Heart left ventricle (tissue), 16 donors: ENCODE results near the gene PKP3. TPM values are rescaled to one million over a fixed set of nuclear protein-coding genes. Genes with fewer than 3 reads are reported as not detected.

Source experiments
- ATAC-seq, 4 donors: fragments of 200-7000 bp; cut with Tn5 transposase; one replicate each; pipeline ENCODE4 v1.9.1; 2020 to 2022; ENCODE audit warnings: moderate library complexity in 4 of 4, mild to moderate bottlenecking in 3 of 4, moderate number of reproducible peaks in 1 of 4
- DNase-seq, 5 donors: peaks; one replicate each; pipeline ENCODE4 v3.0.0-alpha.2; 2020
- H3K27ac ChIP-seq, 12 donors: fragments of 200-600 bp; sonication (generic) in 4 of 12; one replicate each; pipeline versions ENCODE4 v1.5.0 to v1.8.0; 2016 to 2022; ENCODE audit warnings: mild to moderate bottlenecking in 2 of 12
- H3K27me3 ChIP-seq, 9 donors: fragments of 200-600 bp; sonication (generic) in 2 of 9; one replicate each; pipeline versions ENCODE4 v1.5.1 to v1.8.0; 2016 to 2022; ENCODE audit warnings: mild to moderate bottlenecking in 3 of 9
- H3K36me3 ChIP-seq, 9 donors: fragments of 200-600 bp; sonication (generic) in 2 of 9; one replicate each; pipeline versions ENCODE4 v1.5.0 to v1.8.0; 2018 to 2022; ENCODE audit warnings: mild to moderate bottlenecking in 2 of 9
- H3K4me1 ChIP-seq, 12 donors: fragments of 200-600 bp; sonication (generic) in 4 of 12; one replicate each; pipeline versions ENCODE4 v1.5.0 to v1.8.0; 2016 to 2022; ENCODE audit warnings: mild to moderate bottlenecking in 3 of 12
- H3K4me3 ChIP-seq, 12 donors: fragments of 200-600 bp; sonication (generic) in 4 of 12; one replicate each; pipeline versions ENCODE4 v1.5.0 to v1.8.0; 2017 to 2022; ENCODE audit warnings: mild to moderate bottlenecking in 9 of 12, moderate library complexity in 4 of 12
- H3K9me3 ChIP-seq, 12 donors: fragments of 200-600 bp; sonication (generic) in 4 of 12; one replicate each; pipeline versions ENCODE4 v1.5.0 to v1.8.0; 2016 to 2022; ENCODE audit warnings: mild to moderate bottlenecking in 1 of 12
- CTCF ChIP-seq, 12 donors: fragments of 200-600 bp; sonication (generic) in 4 of 12; IDR thresholded peaks; one replicate each; pipeline versions ENCODE4 v1.5.0 to v1.8.0; 2018 to 2022; ENCODE audit warnings: antibody characterized with exemption in 12 of 12, mild to moderate bottlenecking in 5 of 12
- POLR2A ChIP-seq, 2 donors: fragments of 450-650 bp; IDR thresholded peaks; one replicate each; pipeline ENCODE4 v1.6.1; 2017; ENCODE audit warnings: antibody characterized with exemption in 2 of 2, mild to moderate bottlenecking in 2 of 2, moderate library complexity in 2 of 2
- WGBS, 4 donors: extraction: QIAGEN DNeasy Blood & Tissue Kit in 2 of 4; methylation state at CpG; one replicate each; pipeline versions ENCODE4 v1.1.5 to v1.1.7; 2013 to 2018; 5-methylcytosine and 5-hydroxymethylcytosine counted together
- intact Hi-C, 10 donors: fragments of 100-400 bp; cut with DNase I; formaldehyde crosslinking; loops; one replicate each; pipeline versions ENCODE4 v1.11.1 to v1.14.2; 2022
- polyA plus RNA-seq, 2 donors: library from polyadenylated mRNA; stranded (reverse); fragments of 200-250 nt; gene quantifications; one replicate each; pipeline ENCODE4 v1.2.3, GENCODE V29; 2013
- total RNA-seq, 9 donors: library from RNA; depleted of rRNA in 2 of 9; stranded (reverse); fragments of >200 nt in 2 of 9; fragmentation: NEBNext Ultra II Directional in 3 of 9; extraction: Animal tissue kit (Norgen Biotek cat#: 25700) in 3 of 9; gene quantifications; one replicate each; pipeline versions ENCODE4 v1.1.0 to v1.2.4, GENCODE V29; 2016 to 2023
- donor health status: ischemic (EF 13 %, LVEDD 7.1; RV severe dilation, severe dysfunction).
- donor health status: healthy with polysubstance abuse.
- donor health status: DM: no; HTN: yes; CAD: no.
- donor health status: DM: no; HTN: no; CAD: no.
- donor health status: ischemic (EF 25% LVEDD 6.9; RV normal size, moderate dysfunction).
- donor health status: ischemic (EF 25% LVEDD 5.7; RV mildly dilated, moderate dysfunction).
- donor health status: healthy.
- donor health status: DM: yes; HTN: yes; CAD: no.
- donor health status: ischemic (EF 35%, LVEDD 5.7; RV mildly dilated, moderate dysfunction).
- donor health status: nonischemic (EF 11% LVEDD 7.7; RV severe dilation, severe dysfunction).
- donor health status: DM: yes; HTN: yes; CAD: no.
- donor health status: PGD.
- donor health status: ischemic (EF 29% LVEDD 5.4; RV normal size, mild dysfunction).
- donor health status: nonischemic (EF 23%, LVEDD 6.1; RV moderate dilation, normal function).

Gene PKP3
- total and polyA plus RNA-seq, 11 donors: 0.15 to 2.0 (median 0.61) TPM

DNA sequence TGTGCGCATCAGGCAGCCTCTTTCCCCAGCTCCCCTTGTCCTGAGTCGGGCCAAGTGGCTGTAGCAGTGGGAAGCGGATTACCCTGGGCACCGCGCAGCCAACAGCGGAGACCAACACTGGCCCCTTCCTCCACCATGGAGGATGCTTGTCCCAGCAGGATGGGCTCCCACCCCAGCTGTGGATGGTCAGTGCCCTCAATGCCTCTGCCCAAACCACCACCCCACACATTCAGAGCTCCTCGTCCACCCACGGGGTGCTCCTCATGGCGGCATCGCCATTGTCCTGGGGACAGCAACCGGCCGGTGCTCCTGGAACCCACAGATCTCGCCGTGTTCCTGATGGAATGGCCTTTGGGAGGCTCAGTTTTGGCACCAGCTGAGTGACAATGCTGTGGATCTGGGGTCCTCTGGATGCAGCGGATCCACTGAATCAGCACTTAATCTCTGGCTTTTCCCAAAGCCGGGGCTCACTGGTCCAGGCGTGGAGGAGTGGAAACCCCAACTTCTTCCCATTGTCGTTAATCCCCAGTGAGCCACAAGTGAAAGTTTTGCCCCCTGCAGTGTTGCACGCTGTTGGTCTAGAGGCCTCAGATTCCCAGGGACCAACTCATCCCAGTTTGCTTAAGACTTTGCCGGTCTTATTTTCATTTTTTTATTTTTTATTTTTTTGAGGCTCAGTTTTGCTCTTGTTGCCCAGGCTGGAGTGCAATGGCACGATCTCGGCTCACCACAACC lies 28.9 kb upstream of the PKP3 start:
- WGBS, 4 donors: 83 to 89% (median 88%) methylated on average over 22 of the region's 22 CpGs
- ATAC-seq (no peak), DNase-seq (no peak)
- Histone ChIP-seq H3K36me3 (no peaks in the 10 kb centered on the region), H3K4me3 (no peak overlapping the region), H3K27me3 (peaks cover 11 to 64% (median 44%) of the 10 kb centered on the region in 9 donors), H3K9me3 (peaks cover 0 to 18% (median 0%) of the 10 kb centered on the region in 12 donors), H3K4me1 (peaks cover 0 to 12% (median 6%) of the 10 kb centered on the region in 12 donors), H3K27ac (no peak overlapping the region)
- intact Hi-C loops: loop anchor here in 7 of 10 donors (5.0 to 10.0 kb wide), 6 partner anchors 70 to 168 kb away; partner anchors contain the start of genes BET1L (in 1 of the 7) and RIC8A (in 1 of the 7)
- TF ChIP-seq POLR2A (IDR thresholded peaks at IDR 0.05) (no peak), CTCF (IDR thresholded peaks at IDR 0.05) (no peak)

- TF ChIP-seq CTCF (IDR thresholded peaks at IDR 0.05): no peak
- TF ChIP-seq POLR2A (IDR thresholded peaks at IDR 0.05): no peak
- H3K36me3 ChIP-seq: no peaks in the 10 kb centered on the region
- H3K4me1 ChIP-seq: peaks cover 0 to 12% (median 6%) of the 10 kb centered on the region in 12 donors
- no peak overlapping the region for H3K4me3 ChIP-seq
- DNase-seq (no peak), ATAC-seq (no peak)
- H3K9me3 ChIP-seq: peaks cover 0 to 13% (median 0%) of the 10 kb centered on the region in 12 donors
- peaks cover 11 to 65% (median 48%) of the 10 kb centered on the region in 9 donors for H3K27me3 ChIP-seq
- 71 to 79% (median 74%) methylated on average over 15 to 16 of the region's 16 CpGs for WGBS, 4 donors
- no peak overlapping the region for H3K27ac ChIP-seq
- intact Hi-C loops: loop anchor here in 4 of 10 donors (5.0 to 10.0 kb wide), 4 partner anchors 69 to 164 kb away; partner anchors contain the start of genes BET1L (in 1 of the 4) and RIC8A (in 1 of the 4)
Measured at GRCh38 chr11:365831-366230, 28.2 kb upstream of the PKP3 start.

GRCh38 chr11:367956-368413 lies 26.0 kb upstream of the PKP3 start:
- WGBS, 4 donors: 28 to 41% (median 38%) methylated on average over 7 of the region's 7 CpGs
- Histone ChIP-seq H3K27ac (no peak overlapping the region), H3K36me3 (no peaks in the 10 kb centered on the region), H3K9me3 (no peaks in the 10 kb centered on the region), H3K27me3 (peaks cover 11 to 64% (median 48%) of the 10 kb centered on the region in 9 donors), H3K4me1 (peaks cover 0 to 12% (median 6%) of the 10 kb centered on the region in 12 donors), H3K4me3 (no peak overlapping the region)
- TF ChIP-seq CTCF (IDR thresholded peaks at IDR 0.05) (no peak), POLR2A (IDR thresholded peaks at IDR 0.05) (no peak)
- ATAC-seq: no peak
- no peak for DNase-seq
- intact Hi-C loops: loop anchor here in 4 of 10 donors (5.0 to 10.0 kb wide), 4 partner anchors 67 to 166 kb away; partner anchors contain the start of genes BET1L (in 1 of the 4) and RIC8A (in 1 of the 4)
